HG03432 (cell line): ENCODE measurements around the gene FYN.
A peak's percentile ranks its signal among the peaks of the same experiment; 100 is the strongest.

Experiments used
- ATAC-seq: cut with Tn5 transposase; IDR thresholded peaks from one replicate; pipeline ENCODE4 v1.9.1; 2021; ENCODE audit warnings: mild to moderate bottlenecking, moderate library complexity; ENCODE audit not compliant: unreplicated experiment

The FYN gene

GRCh38 chr6:111753573-111753972 lies 119.7 kb downstream of the FYN start:
- no peak for ATAC-seq

DNA sequence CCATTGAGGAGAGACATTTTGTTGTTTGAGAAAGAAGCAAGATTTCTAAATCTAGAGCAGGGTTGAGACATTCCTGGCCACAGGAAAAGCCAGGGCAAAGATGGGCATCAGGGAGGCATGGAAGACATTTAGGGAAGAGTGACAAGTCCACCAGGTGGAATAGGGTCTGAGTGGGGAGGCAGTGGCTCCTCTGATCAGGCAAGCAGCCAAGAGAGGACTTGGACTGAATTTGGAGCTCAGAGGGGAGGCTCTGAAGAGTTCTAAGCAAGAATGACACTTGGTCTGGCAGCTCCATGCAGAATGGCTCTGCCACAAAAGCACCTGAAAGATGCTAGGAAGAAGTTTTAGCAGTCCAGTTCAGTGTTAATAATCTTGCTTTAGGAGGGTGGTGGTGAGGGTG lies 120.8 kb downstream of the FYN start:
- no peak for ATAC-seq

DNA sequence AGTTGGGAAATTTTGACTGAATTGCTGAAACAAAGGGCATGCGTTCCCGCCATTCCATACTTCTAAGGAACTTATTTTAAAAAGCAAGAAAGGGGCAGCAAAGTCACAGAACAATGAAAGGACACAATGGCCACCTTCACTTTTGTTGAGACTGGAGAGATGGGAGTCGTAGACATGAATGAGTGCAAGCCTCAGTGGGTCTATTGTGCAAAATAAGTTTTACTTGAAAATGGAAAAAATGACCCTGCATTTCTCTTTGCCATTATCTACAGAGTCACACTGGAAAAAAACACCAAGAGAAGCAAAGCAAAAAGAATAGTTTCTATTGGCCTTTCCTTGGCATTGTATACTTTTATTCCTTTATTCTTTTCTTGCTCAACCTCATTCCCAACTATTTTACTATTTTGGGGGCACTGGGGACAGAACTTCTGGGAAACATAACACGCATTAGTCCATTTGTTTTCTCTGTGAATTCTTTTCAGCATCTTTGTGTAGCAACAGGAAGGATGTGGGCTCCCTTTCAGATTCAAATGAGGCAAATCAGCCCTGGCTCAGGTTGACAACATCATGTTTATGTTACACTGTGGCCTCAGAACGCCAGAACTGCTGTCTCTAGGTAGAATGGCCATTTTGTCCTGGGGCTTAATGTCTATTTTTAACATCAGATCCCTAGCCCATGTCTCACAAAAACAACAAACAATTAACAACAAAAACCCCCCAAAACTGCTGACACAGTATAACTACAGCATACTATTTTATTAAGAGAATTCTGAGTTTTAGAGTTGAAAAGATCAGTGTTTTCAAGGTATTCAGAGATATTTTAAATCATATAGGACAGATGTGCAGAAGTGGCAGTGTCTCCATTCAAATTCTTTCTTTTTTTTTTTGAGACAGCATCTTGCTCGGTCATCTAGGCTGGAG lies 122.2 kb downstream of the FYN start:
- peak; percentile 93 for ATAC-seq

DNA sequence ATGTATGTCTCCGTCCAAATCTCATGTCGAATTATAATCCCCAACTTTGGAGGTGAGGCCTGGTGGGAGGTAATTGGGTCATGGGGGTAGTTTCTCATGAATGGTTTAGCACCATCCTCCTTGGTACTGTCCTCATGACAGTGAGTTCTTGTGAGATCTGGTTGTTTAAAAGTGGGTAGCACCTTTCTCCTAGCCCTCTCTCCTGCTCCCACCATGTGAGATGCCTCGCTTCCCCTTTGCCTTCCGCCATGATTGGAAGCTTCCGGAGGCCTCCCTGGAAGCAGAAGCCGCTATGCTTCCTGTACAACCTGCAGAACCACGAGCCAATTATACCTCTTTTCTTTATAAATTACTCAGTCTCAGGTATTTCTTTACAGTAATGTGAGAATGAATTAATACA lies 123.1 kb downstream of the FYN start:
- ATAC-seq, result no peak

DNA sequence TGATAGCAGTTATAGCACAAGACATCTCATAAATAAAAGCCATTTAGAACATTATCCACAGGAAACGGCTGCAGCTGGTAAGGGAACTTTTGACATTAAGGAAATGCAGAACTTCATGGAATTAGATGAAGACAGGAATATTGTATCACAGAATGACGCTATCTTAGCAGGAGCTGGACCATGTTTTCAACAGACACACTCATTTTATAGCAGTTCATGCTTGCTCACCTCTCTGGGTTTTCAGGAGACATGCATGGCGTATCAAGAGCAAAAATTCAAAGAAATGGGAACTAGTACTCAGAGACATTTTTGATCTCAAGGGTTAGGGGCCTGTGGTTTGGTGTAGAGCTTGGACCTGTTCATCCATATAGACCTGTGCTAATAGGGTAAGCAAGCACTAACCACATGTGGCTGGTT lies 125.0 kb downstream of the FYN start:
- ATAC-seq, result peak; percentile 49

DNA sequence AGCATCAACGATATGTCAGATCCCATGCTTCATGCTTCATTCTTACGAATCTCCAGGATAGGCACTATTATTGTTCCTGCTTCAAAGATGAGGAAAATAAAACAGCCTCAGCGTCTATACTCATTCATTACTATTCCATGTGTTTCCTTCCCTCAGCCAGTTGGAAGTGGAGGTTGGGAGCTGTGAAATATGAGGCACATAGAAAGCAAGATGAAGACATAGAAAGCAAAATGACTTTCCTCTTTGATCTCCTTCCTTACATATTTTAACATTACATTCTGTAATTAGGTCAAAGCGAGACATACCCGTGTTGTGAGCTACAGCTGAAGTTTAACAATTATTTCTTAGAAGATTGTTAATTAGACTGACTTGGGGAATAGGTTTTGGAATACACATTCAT lies 125.4 kb downstream of the FYN start:
- ATAC-seq, result no peak

DNA sequence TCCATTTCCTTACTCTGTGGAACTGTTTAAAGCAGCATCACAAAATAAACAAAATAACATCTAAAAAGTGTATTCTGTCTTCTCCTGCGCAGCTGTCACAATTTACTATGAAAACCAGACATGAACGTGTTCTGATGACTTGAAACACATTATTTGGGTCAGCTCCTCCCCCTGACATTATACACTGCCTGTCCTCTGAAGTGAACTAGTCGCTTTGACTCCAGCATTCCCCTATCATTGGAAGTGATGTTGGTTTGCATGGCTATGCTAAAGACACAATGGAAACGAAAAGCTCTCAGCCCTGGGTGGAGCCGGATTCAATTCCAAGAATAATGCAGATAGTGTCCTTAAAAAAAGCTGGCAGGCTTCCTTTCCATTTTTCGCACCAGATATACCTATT lies 125.9 kb downstream of the FYN start:
- no peak for ATAC-seq

GRCh38 chr6:111746983-111747382 lies 126.3 kb downstream of the FYN start:
- ATAC-seq, result no peak

DNA sequence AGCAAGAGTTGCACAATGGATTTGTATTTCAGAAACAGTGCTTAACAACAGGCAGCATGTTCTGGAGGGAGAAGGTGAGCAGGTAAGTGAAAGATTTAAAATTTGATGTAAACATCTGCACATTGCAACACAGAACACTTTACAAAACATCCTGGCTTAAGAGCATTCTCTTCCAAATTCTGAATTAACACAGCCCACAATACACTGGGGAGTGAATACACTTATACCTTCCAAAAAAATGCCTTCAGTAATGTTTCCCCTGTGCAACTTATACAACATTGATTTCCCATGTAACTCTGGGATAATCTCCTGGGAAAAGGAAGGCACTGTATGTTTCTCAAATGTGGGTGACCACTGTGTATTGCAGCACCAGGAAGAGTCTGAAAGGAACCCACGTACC lies 127.6 kb downstream of the FYN start:
- ATAC-seq, result no peak

GRCh38 chr6:111745186-111745585 lies 128.1 kb downstream of the FYN start:
- no peak for ATAC-seq

GRCh38 chr6:111743862-111744692 lies 129.2 kb downstream of the FYN start:
- no peak for ATAC-seq

DNA sequence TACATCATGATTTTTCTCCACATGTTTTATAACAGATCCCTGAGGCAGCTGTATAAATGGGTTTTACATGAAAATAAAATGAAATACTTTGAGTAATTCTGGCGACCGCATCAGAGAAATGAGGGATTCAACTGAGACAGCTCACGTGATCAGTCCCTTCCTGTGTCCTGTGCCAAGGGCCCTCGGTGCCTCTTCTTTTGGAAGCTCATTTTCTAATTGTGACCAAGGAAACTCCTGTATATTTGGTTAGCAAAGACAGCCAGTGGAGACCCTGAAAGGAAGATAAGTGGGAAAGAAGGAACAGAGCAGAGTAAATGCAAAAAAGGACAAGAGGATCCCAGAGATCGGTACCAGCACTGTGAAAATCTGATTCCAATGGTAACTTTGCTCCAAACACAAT lies 129.9 kb downstream of the FYN start:
- ATAC-seq, result no peak

DNA sequence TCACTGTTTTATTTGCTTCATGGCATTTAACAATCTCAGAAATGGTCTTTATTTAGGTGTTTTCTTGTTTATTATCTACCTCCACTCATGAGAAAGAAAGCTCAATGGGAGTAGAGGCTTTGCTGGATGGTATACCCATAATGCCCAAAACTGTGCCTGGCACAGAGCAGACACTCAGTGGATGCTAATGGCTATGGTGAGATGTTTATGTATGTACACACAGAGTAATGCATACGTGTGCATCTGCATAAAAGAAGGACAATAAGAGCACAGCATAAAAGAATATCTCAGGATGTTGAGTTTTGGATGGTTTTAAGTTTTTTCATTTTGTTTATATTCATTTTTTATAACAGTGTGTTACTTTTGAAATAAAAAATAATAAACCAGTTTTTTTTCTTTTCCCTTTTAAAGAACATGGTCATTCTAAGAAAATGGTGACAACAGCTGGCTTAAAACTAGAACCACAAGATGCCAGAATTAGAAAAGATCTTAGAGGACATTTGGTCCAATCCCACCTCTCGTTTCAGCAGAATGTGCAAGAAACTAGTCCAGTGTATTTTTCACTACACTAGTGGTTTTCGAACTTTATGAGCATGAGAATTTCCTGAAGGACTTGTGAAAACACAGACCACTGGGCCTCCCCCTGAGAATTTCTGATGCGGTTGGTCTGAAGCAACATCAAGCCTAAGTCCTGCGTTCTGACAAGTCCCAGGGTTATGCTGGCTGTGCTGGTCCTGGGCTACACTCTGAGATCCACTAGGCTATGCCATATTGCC lies 131.9 kb downstream of the FYN start:
- no peak for ATAC-seq

GRCh38 chr6:111740506-111740905 lies 132.7 kb downstream of the FYN start:
- no peak for ATAC-seq

DNA sequence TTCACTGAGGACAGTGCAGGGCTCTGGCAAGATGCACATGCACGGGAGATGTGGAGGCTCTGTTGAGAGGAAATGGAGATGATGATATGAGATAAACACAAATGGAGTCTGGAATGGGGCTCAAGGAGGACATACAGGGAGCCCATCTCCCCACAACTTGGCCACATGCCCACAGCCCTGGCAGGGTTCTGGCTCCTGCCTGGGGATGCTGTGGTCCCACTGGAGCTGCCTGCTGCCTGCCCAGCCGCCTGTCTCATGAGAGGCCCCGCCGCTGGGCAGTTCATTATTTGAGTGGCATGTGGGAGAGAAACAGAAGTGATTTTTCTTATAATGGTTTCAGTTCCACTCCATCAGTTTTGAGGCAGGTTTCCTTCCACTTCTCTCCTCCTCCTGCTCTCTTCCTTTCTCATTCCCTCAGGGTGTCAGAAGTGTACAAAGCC lies 134.0 kb downstream of the FYN start:
- no peak for ATAC-seq

DNA sequence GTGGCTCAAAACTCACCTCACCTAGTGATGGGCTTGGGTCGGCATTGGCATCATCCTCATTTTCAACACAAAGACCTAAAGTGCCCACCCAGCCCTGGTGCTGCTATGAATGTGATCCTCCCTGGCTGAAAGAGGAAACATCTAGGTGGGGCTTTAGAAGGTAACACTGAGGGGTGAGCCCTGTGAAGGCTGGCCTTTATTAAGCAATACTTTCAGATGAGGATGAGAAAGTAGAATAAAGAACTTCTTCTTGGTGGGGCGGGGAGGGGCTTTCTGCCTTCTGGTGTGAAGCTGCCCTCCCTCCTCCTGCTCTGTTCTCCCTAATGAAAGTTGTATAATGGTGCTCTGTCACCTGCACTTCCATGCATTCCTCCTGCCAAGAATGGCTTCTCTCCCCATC lies 134.6 kb downstream of the FYN start:
- no peak for ATAC-seq

- ATAC-seq, result no peak
Observed at GRCh38 chr6:111738156-111738555, 135.1 kb downstream of the FYN start.

DNA sequence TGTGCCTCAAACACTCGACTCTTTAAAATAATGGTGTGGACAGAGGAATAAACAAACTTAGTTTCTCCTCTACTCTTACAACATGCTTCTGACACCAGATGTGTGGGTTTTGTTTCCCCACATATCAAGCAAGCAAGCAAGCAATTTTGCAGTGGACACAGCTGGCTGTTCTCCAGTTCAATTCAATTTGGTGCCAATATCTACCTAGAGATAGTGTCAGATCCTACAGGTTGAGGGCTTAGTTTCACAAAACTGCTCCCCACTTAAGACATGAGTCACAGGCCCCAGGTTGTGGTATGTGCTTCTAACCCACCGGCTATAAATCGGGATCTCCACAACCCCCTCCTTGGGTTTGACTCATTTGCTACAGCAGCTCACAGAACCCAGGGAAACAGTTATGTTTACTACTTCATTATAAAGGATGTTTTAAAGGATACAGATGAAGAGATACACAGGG lies 136.2 kb downstream of the FYN start:
- no peak for ATAC-seq

GRCh38 chr6:111736005-111736608 lies 137.1 kb downstream of the FYN start:
- ATAC-seq, result no peak
